ENCODE data around the gene IRF1. TPM values are rescaled to one million over a fixed set of nuclear protein-coding genes. Genes with fewer than 3 reads are reported as not detected.
A peak's percentile ranks its signal among the peaks of the same experiment; 100 is the strongest.

Gene IRF1, protein sequence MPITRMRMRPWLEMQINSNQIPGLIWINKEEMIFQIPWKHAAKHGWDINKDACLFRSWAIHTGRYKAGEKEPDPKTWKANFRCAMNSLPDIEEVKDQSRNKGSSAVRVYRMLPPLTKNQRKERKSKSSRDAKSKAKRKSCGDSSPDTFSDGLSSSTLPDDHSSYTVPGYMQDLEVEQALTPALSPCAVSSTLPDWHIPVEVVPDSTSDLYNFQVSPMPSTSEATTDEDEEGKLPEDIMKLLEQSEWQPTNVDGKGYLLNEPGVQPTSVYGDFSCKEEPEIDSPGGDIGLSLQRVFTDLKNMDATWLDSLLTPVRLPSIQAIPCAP
- 924 TPM for total RNA-seq
- polyA plus RNA-seq = 100 to 1,000 TPM; 160 to 202 (median 190) TPM

DNA sequence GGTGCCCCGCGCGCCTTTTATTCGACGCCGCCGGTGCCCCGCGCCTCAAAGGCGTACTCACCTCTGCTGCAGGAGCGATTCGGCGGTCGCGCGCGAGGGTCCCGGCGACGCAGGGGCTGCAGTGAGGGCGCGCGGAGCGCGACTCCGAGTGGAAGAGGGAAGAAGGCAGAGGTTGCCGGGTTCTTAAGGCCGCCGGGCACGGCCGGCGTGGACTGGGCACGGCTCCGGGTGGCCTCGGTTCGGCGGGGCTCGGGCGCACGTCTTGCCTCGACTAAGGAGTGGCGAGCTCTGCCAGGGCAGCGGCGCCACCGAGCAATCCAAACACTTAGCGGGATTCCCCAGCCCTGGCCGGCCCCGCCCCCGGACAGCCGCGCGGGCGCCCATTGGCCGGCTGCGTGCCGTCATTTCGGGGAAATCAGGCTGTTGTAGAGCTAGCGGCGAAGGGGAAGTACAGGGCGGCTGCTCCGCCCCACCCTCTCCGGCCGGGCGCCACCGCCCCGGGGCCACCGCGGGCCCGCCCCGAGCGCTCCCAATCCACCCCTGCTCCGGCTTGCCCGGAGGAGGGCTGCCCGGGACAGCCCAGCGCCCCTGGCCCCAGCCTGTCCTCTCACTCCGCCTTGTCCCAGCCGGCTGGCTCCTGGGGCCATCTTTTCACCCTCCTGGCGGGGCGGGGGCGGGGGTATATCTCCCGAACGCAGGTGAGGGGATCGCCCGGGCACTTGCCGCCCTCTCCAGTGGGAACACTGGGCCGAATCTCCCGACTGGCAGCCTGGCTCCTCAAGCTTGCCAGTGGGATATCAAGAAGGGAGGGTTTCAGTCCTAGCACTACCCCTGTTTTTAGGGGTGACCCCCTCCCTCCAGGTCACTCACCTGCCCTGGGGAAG, at the start of gene IRF1:
Gene IRF1, minus strand, starts transcription at position 290 of the 884 bp plus-strand sequence. CDS start 1,295 bp downstream, outside the sequence.
- peaks cover 41% of the 10 kb centered on the region for H3K36me3 ChIP-seq (ENCODE audit: control insufficient read depth, insufficient read depth, low read length)
- peaks cover 33% of the 10 kb centered on the region for H3K36me3 Mint-ChIP-seq
- no peaks in the 10 kb centered on the region for H3K9me3 ChIP-seq (ENCODE audit: control insufficient read depth in 2 of 2, low read length in 2 of 2)
- DNase-seq (peak; percentile 97 to 98 (median 98)), ATAC-seq (ENCODE audit: low read depth in 2 of 2) (peak; percentile 77)
- H3K27ac ChIP-seq (ENCODE audit: insufficient read depth, low read length, poor library complexity, severe bottlenecking) = peak within 1 kb of the TSS; percentile 99
- peak within 1 kb of the TSS; percentile 94 to 98 (median 98) for H3K27ac Mint-ChIP-seq
- peak within 1 kb of the TSS; percentile 96 to 98 (median 96) for H3K4me3 Mint-ChIP-seq
- H3K9me3 Mint-ChIP-seq = no peaks in the 10 kb centered on the region
- peaks cover 14 to 77% (median 46%) of the 10 kb centered on the region in 4 donors for H3K4me1 Mint-ChIP-seq
- H3K27me3 Mint-ChIP-seq = no peaks in the 10 kb centered on the region
- H3K4me3 ChIP-seq (ENCODE audit: low read depth, low read length) = peak within 1 kb of the TSS; percentile 99
- peaks cover 77% of the 10 kb centered on the region for H3K4me1 ChIP-seq (ENCODE audit: control insufficient read depth, insufficient read depth, low read length, poor library complexity, severe bottlenecking)
- no peaks in the 10 kb centered on the region for H3K27me3 ChIP-seq (ENCODE audit: control insufficient read depth, insufficient read depth, low read length)

DNA sequence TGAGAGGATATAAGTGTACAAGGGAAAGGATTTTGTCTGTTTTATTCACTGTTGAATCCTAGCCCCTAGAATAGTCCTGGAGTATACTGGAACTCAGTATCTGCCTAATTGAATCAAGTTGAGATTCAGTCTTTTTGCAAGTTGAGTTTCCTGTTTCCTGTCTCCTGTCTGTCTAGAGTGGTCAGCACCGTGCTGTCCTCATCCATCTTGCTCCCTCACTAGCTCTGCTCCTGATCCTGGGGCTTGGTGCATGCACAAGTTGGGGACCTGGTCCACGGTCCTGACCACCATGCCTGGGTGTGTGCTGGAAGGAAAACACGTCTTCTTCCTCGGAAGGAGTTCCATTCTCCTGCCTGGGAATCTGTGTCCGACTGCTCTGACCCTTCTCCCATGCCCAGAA, 49.6 kb upstream of the IRF1 start:
- Histone ChIP-seq H3K9me3 (ENCODE audit: control insufficient read depth in 2 of 2, low read length in 2 of 2) (no peaks in the 10 kb centered on the region), H3K4me1 (ENCODE audit: control insufficient read depth, insufficient read depth, low read length, poor library complexity, severe bottlenecking) (no peaks in the 10 kb centered on the region), H3K36me3 (ENCODE audit: control insufficient read depth, insufficient read depth, low read length) (no peaks in the 10 kb centered on the region), H3K4me3 (ENCODE audit: low read depth, low read length) (no peak overlapping the region), H3K27me3 (ENCODE audit: control insufficient read depth, insufficient read depth, low read length) (peaks cover 4% of the 10 kb centered on the region), H3K27ac (ENCODE audit: insufficient read depth, low read length, poor library complexity, severe bottlenecking) (no peak overlapping the region)
- H3K4me3 Mint-ChIP-seq = no peak overlapping the region
- ATAC-seq (ENCODE audit: low read depth in 2 of 2) (no peak), DNase-seq (no peak)
- H3K4me1 Mint-ChIP-seq = no peaks in the 10 kb centered on the region
- no peaks in the 10 kb centered on the region for H3K36me3 Mint-ChIP-seq
- peaks cover 40% of the 10 kb centered on the region for H3K27me3 Mint-ChIP-seq
- no peak overlapping the region for H3K27ac Mint-ChIP-seq
- H3K9me3 Mint-ChIP-seq = peaks cover 0 to 2% (median 0%) of the 10 kb centered on the region in 7 donors

DNA sequence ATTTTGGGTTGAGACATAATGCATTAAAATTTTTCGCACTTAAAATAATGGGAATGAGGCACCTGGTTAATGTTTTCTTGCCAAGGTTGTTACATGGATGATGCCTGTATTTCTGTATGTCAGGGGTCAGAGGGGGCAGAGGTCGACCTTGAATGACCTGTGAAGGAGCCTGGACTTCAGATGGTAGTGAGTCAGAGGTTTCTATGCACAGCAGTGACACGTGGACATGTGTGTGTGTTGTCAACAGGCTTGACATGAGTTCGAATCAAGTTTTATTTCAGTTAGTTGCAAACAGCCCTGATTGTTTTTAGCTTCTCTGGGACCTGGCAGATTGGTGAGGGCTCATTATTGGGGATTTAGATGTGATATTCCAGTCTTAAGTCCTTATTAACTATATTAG, 49.1 kb upstream of the IRF1 start:
- Mint-ChIP-seq H3K27ac (no peak overlapping the region), H3K4me1 (no peaks in the 10 kb centered on the region), H3K27me3 (peaks cover 40% of the 10 kb centered on the region), H3K4me3 (no peak overlapping the region), H3K36me3 (no peaks in the 10 kb centered on the region), H3K9me3 (peaks cover 0 to 2% (median 0%) of the 10 kb centered on the region in 7 donors)
- no peaks in the 10 kb centered on the region for H3K4me1 ChIP-seq (ENCODE audit: control insufficient read depth, insufficient read depth, low read length, poor library complexity, severe bottlenecking)
- DNase-seq (no peak), ATAC-seq (ENCODE audit: low read depth in 2 of 2) (no peak)
- no peak overlapping the region for H3K4me3 ChIP-seq (ENCODE audit: low read depth, low read length)
- H3K9me3 ChIP-seq (ENCODE audit: control insufficient read depth in 2 of 2, low read length in 2 of 2) = no peaks in the 10 kb centered on the region
- H3K36me3 ChIP-seq (ENCODE audit: control insufficient read depth, insufficient read depth, low read length) = no peaks in the 10 kb centered on the region
- H3K27ac ChIP-seq (ENCODE audit: insufficient read depth, low read length, poor library complexity, severe bottlenecking) = no peak overlapping the region
- peaks cover 4% of the 10 kb centered on the region for H3K27me3 ChIP-seq (ENCODE audit: control insufficient read depth, insufficient read depth, low read length)

DNA sequence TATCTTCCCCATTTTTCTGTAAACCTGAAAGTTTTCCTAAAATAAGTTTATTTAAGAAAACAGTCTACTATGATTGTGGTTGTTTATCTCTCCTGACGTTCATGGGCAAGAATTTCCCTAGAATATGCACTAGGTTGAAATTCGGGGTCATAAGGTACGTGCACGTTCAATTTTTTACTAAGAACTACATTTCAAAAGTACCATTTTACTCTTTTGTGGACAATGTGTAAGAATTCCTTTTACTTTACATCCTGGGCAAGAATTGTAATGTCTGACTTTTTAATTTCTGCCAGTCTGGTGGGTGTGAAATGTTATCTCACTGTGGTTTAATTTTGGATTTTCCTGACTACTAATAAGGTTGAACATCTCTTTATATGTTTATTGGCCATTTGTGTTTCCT, 40.4 kb upstream of the IRF1 start:
- ATAC-seq (ENCODE audit: low read depth in 2 of 2) = no peak
- Mint-ChIP-seq H3K4me3 (no peak overlapping the region), H3K9me3 (peaks cover 0 to 3% (median 0%) of the 10 kb centered on the region in 7 donors), H3K36me3 (no peaks in the 10 kb centered on the region), H3K4me1 (peaks cover 6 to 10% (median 6%) of the 10 kb centered on the region in 4 donors), H3K27me3 (peaks cover 42% of the 10 kb centered on the region), H3K27ac (no peak overlapping the region)
- no peak for DNase-seq
- Histone ChIP-seq H3K9me3 (ENCODE audit: control insufficient read depth in 2 of 2, low read length in 2 of 2) (no peaks in the 10 kb centered on the region), H3K36me3 (ENCODE audit: control insufficient read depth, insufficient read depth, low read length) (no peaks in the 10 kb centered on the region), H3K27ac (ENCODE audit: insufficient read depth, low read length, poor library complexity, severe bottlenecking) (no peak overlapping the region), H3K4me3 (ENCODE audit: low read depth, low read length) (no peak overlapping the region), H3K4me1 (ENCODE audit: control insufficient read depth, insufficient read depth, low read length, poor library complexity, severe bottlenecking) (peaks cover 6% of the 10 kb centered on the region), H3K27me3 (ENCODE audit: control insufficient read depth, insufficient read depth, low read length) (peaks cover 7% of the 10 kb centered on the region)

DNA sequence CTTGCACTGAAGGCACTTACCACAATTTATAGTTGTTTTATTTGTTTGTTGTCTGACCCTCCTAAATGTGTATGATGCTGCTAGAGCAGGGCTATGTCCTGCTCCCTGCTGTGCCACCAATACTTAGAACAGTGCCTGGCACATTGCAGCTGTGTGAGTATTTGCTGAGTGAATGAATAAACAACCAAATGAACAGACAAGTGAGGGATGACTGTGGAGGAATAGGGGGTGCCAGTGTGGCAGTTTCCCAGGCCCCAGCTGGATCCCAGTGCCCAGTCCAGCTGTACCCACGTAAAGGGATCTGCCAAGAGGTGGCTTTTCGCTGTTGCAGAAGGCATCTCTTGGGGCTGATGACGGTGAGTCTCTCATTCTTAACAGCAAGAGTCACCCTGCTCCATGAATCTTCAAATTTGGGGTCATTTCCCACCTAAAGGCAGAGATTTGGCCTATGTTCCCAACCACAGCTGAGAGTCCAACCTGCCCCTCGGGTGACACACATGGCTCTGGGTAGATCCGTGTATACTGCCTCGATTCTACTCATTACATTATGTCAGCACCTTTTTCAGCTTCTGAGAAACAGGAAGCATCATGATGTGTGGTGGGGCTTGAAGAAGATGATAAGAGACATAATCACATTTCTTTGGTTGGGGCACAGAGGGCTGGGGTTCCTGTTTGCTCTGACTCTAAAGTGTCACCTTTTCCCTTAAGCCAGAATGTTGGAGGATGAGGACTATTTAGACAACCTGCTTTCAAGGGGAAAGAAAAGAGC, 38.5 kb upstream of the IRF1 start:
- peaks cover 0 to 3% (median 0%) of the 10 kb centered on the region in 7 donors for H3K9me3 Mint-ChIP-seq

DNA sequence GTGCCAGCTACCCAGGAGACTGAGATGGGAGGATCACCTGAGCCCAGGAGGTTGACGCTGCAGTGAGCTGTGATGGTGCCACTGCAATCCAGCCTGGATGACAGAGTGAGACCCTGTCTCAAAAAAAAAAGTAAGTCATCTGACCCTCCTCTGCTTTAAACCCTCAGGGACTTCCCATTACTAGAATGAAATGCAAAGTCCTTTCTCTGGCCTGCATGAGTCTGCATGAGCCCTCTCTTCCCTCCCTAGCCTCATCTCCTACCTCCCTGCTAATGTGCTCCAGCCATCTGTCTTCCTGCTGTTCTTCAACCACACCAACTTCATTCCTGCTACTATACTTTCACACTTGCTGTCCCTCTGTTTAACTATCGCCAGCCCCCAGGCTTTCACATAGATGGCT, 37.4 kb upstream of the IRF1 start:
- no peak overlapping the region for H3K4me3 Mint-ChIP-seq
- H3K36me3 ChIP-seq (ENCODE audit: control insufficient read depth, insufficient read depth, low read length) = no peaks in the 10 kb centered on the region
- no peaks in the 10 kb centered on the region for H3K36me3 Mint-ChIP-seq
- peaks cover 6% of the 10 kb centered on the region for H3K4me1 ChIP-seq (ENCODE audit: control insufficient read depth, insufficient read depth, low read length, poor library complexity, severe bottlenecking)
- ATAC-seq (ENCODE audit: low read depth in 2 of 2) = no peak
- H3K4me1 Mint-ChIP-seq = peaks cover 6 to 13% (median 6%) of the 10 kb centered on the region in 4 donors
- DNase-seq = no peak
- H3K27me3 Mint-ChIP-seq = peaks cover 31% of the 10 kb centered on the region
- no peak overlapping the region for H3K27ac ChIP-seq (ENCODE audit: insufficient read depth, low read length, poor library complexity, severe bottlenecking)
- no peaks in the 10 kb centered on the region for H3K9me3 ChIP-seq (ENCODE audit: control insufficient read depth in 2 of 2, low read length in 2 of 2)
- no peak overlapping the region for H3K27ac Mint-ChIP-seq
- H3K9me3 Mint-ChIP-seq = peaks cover 0 to 3% (median 0%) of the 10 kb centered on the region in 7 donors
- H3K4me3 ChIP-seq (ENCODE audit: low read depth, low read length) = no peak overlapping the region
- peaks cover 2% of the 10 kb centered on the region for H3K27me3 ChIP-seq (ENCODE audit: control insufficient read depth, insufficient read depth, low read length)

More for the DNA sequence above, 38.5 kb upstream of the IRF1 start:
- peaks cover 6% of the 10 kb centered on the region for H3K4me1 ChIP-seq (ENCODE audit: control insufficient read depth, insufficient read depth, low read length, poor library complexity, severe bottlenecking)
- no peak overlapping the region for H3K27ac ChIP-seq (ENCODE audit: insufficient read depth, low read length, poor library complexity, severe bottlenecking)
- peaks cover 6 to 13% (median 6%) of the 10 kb centered on the region in 4 donors for H3K4me1 Mint-ChIP-seq
- H3K4me3 Mint-ChIP-seq = no peak overlapping the region
- H3K36me3 ChIP-seq (ENCODE audit: control insufficient read depth, insufficient read depth, low read length) = no peaks in the 10 kb centered on the region
- peaks cover 31% of the 10 kb centered on the region for H3K27me3 Mint-ChIP-seq
- H3K27me3 ChIP-seq (ENCODE audit: control insufficient read depth, insufficient read depth, low read length) = peaks cover 5% of the 10 kb centered on the region
- peak; percentile 51 to 52 for ATAC-seq (ENCODE audit: low read depth in 2 of 2)
- no peaks in the 10 kb centered on the region for H3K36me3 Mint-ChIP-seq
- H3K27ac Mint-ChIP-seq = no peak overlapping the region
- DNase-seq = peak in 1 of 3 donors; percentile 47
- no peaks in the 10 kb centered on the region for H3K9me3 ChIP-seq (ENCODE audit: control insufficient read depth in 2 of 2, low read length in 2 of 2)
- no peak overlapping the region for H3K4me3 ChIP-seq (ENCODE audit: low read depth, low read length)

DNA sequence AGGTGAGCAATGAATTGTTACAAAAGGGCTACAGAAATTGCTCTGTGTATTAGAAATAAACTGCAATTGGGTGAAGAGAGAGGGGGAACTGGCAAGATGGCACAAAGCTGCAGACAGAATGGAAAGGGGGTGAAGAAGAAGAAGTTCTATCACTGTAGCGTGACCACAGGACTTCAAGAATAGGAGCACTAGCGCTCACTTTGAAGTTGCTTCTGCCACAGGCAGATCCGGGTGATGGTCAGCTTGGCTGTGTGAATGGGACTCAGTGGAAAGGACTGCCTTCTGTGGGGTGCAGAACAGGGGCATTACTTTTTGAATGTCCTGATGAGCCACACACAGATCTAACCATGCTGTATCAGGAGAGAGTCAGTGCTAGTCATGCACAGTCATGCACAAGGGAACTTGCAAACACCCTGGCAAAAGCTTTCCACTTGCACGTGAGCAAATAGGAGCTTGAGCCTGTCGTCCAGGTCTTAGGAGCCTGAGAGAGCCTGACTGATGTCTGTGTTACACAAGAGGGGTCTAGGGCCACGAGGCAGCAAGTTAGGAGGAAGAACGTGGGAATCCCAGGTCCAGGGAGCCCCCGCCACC, 36.5 kb upstream of the IRF1 start:
- H3K9me3 ChIP-seq (ENCODE audit: control insufficient read depth in 2 of 2, low read length in 2 of 2) = no peaks in the 10 kb centered on the region
- DNase-seq (peak in 1 of 3 donors; percentile 7), ATAC-seq (ENCODE audit: low read depth in 2 of 2) (no peak)
- H3K4me3 ChIP-seq (ENCODE audit: low read depth, low read length) = no peak overlapping the region
- Mint-ChIP-seq H3K4me3 (no peak overlapping the region), H3K4me1 (peaks cover 6 to 13% (median 6%) of the 10 kb centered on the region in 4 donors), H3K27ac (no peak overlapping the region), H3K9me3 (peaks cover 0 to 3% (median 0%) of the 10 kb centered on the region in 7 donors), H3K36me3 (no peaks in the 10 kb centered on the region), H3K27me3 (peaks cover 24% of the 10 kb centered on the region)
- H3K4me1 ChIP-seq (ENCODE audit: control insufficient read depth, insufficient read depth, low read length, poor library complexity, severe bottlenecking) = peaks cover 6% of the 10 kb centered on the region
- H3K36me3 ChIP-seq (ENCODE audit: control insufficient read depth, insufficient read depth, low read length) = no peaks in the 10 kb centered on the region
- H3K27me3 ChIP-seq (ENCODE audit: control insufficient read depth, insufficient read depth, low read length) = peaks cover 2% of the 10 kb centered on the region
- H3K27ac ChIP-seq (ENCODE audit: insufficient read depth, low read length, poor library complexity, severe bottlenecking) = no peak overlapping the region

Data from CD4-positive, CD25-positive, alpha-beta regulatory T cell (primary cell).